ENCODE data around the gene STYK1. TPM values are rescaled to one million over a fixed set of nuclear protein-coding genes. Genes with fewer than 3 reads are reported as not detected.
A peak's percentile ranks its signal among the peaks of the same experiment; 100 is the strongest.

Gene STYK1
- total RNA-seq (1 to 10 TPM in 1 of 2 donors, under 1 TPM in 1; 0.36 to 1.2 TPM), polyA plus RNA-seq (under 1 TPM; 0.18 to 0.38 TPM)
- long read RNA-seq, donor 1, partial matches to known transcripts: 0 of 1 reads
- long read RNA-seq, donor 1, other reads (novel, unspliced or antisense): 1 of 1 reads
- long read RNA-seq, donor 2, partial matches to known transcripts: 0 of 2 reads
- long read RNA-seq, donor 2, other reads (novel, unspliced or antisense): 2 of 2 reads

DNA sequence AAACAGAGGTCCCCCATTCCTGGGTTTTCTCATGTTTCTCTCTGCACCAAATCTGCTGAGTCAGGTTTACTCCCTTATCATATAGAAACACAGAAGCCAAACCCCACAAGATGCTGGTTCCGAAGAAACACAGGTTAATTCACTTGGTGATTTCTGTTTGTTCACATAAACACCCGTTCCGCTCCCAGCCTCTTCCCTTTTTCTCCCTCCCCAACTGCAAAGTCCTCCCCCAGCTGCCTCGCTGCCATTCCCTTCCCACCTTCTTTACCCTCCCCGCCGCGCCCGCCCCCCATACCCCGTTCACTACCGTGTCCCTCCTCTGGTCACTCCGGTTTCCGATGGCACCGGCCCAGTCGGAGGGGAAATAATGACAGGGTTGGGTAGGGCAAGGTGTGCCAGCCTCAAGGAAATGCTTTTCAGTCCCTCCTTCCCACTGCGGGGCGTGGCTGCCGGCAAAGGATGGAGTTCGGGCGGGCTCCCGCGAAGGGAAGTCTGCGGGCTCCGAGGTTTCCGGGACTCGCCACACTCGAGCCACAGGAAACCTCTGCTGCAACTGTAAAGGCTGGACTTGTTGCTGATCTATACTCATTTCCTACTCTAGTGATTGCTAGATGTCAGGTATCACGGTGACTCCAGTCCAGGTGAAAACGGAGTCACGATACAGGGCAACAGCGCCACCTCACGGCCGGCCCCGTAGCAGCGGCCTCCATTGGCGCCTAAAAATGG lies at the start of gene STYK1:
Gene STYK1 (minus strand): TSS at position 394 of the 726 bp plus-strand sequence. CDS start 39,434 bp downstream, outside the sequence.
- peak; percentile 58 to 79 for DNase-seq
- no peak within 1 kb of the TSS for H3K27ac ChIP-seq (ENCODE audit: low read depth in 1 of 2, low read length in 2 of 2)
- no peaks in the 10 kb centered on the region for H3K4me1 ChIP-seq (ENCODE audit: control insufficient read depth in 1 of 2, insufficient read depth in 2 of 2, low read length in 2 of 2)
- H3K27me3 ChIP-seq (ENCODE audit: control insufficient read depth in 1 of 2, insufficient read depth in 2 of 2, low read length in 1 of 2): peaks cover 0 to 1% of the 10 kb centered on the region in 2 donors
- H3K9me3 ChIP-seq (ENCODE audit: control insufficient read depth, low read length): peaks cover 1% of the 10 kb centered on the region
- 1% methylated on average over 35 of the region's 35 CpGs for WGBS, 2 donors
- no peaks in the 10 kb centered on the region for H3K36me3 ChIP-seq (ENCODE audit: control insufficient read depth in 1 of 2, insufficient read depth in 2 of 2, low read length in 1 of 2)
- H3K4me3 ChIP-seq (ENCODE audit: low read length in 2 of 2): peak within 1 kb of the TSS in 1 of 2 donors; percentile 5
- intact Hi-C loops (cut with DNase I): no loop called here
- ATAC-seq (ENCODE audit: low FRiP score): peak; percentile 66

- Histone ChIP-seq H3K27me3 (ENCODE audit: control insufficient read depth in 1 of 2, insufficient read depth in 2 of 2, low read length in 1 of 2) (peaks cover 0 to 1% of the 10 kb centered on the region in 2 donors), H3K4me3 (ENCODE audit: low read length in 2 of 2) (peak within 1 kb of the TSS; percentile 96 to 100), H3K36me3 (ENCODE audit: control insufficient read depth in 1 of 2, insufficient read depth in 2 of 2, low read length in 1 of 2) (no peaks in the 10 kb centered on the region), H3K9me3 (ENCODE audit: control insufficient read depth, low read length) (no peaks in the 10 kb centered on the region), H3K27ac (ENCODE audit: low read depth in 1 of 2, low read length in 2 of 2) (peak within 1 kb of the TSS; percentile 98 to 99), H3K4me1 (ENCODE audit: control insufficient read depth in 1 of 2, insufficient read depth in 2 of 2, low read length in 2 of 2) (peaks cover 0 to 6% of the 10 kb centered on the region in 2 donors)
- peak; percentile 87 for ATAC-seq (ENCODE audit: low FRiP score)
- 0% methylated on average over 62 to 95 of the region's 95 CpGs for WGBS, 2 donors
- intact Hi-C loops (cut with DNase I): loop anchor here (2.0 to 10.0 kb wide), 3 partner anchors 28 to 510 kb away; partner anchors contain the start of genes MAGOHB (in 2 of the 2) and GABARAPL1 (in 1 of the 2)
- DNase-seq: peak; percentile 93 to 96
These were observed 49.3 kb upstream of the STYK1 start, which contains the start of gene YBX3 for GRCh38 chr12:10722905-10723746. TSS of gene YBX3 (minus strand) at chr12:10723323. CDS start at chr12:10723111, 212 bp downstream.

DNA sequence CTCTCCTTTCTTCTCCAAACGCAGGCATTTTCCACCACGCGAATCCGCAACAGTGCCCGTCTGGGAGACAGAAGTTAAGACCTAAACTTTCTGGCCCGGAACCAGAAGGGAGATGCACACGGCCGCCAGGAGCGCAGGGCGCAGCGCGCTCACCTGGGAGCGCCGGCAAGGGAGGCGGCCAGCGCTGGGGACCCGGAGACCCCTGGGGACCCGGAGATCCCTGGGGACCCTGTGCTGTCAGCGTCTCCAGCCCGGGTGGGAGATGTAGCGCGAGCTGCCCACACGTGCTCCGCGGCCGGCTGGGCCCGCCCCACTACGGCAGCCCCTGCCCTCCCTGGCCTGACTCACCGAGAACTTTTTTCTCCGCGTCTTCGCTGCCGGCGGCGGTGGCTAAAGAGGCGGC lies 48.7 kb upstream of the STYK1 start:
- H3K27ac ChIP-seq (ENCODE audit: low read depth in 1 of 2, low read length in 2 of 2): peak overlapping the region; percentile 98 to 99
- H3K36me3 ChIP-seq (ENCODE audit: control insufficient read depth in 1 of 2, insufficient read depth in 2 of 2, low read length in 1 of 2): no peaks in the 10 kb centered on the region
- peaks cover under 1 to 6% of the 10 kb centered on the region in 2 donors for H3K4me1 ChIP-seq (ENCODE audit: control insufficient read depth in 1 of 2, insufficient read depth in 2 of 2, low read length in 2 of 2)
- intact Hi-C loops (cut with DNase I): loop anchor here (2.0 to 10.0 kb wide), 3 partner anchors 28 to 510 kb away; partner anchors contain the start of genes MAGOHB (in 2 of the 2) and GABARAPL1 (in 1 of the 2)
- WGBS, 2 donors: 0% methylated on average over 17 to 36 of the region's 36 CpGs
- peak; percentile 76 to 89 for DNase-seq
- no peaks in the 10 kb centered on the region for H3K9me3 ChIP-seq (ENCODE audit: control insufficient read depth, low read length)
- peaks cover 0 to 1% of the 10 kb centered on the region in 2 donors for H3K27me3 ChIP-seq (ENCODE audit: control insufficient read depth in 1 of 2, insufficient read depth in 2 of 2, low read length in 1 of 2)
- peak; percentile 77 for ATAC-seq (ENCODE audit: low FRiP score)
- peak overlapping the region; percentile 96 to 100 for H3K4me3 ChIP-seq (ENCODE audit: low read length in 2 of 2)

DNA sequence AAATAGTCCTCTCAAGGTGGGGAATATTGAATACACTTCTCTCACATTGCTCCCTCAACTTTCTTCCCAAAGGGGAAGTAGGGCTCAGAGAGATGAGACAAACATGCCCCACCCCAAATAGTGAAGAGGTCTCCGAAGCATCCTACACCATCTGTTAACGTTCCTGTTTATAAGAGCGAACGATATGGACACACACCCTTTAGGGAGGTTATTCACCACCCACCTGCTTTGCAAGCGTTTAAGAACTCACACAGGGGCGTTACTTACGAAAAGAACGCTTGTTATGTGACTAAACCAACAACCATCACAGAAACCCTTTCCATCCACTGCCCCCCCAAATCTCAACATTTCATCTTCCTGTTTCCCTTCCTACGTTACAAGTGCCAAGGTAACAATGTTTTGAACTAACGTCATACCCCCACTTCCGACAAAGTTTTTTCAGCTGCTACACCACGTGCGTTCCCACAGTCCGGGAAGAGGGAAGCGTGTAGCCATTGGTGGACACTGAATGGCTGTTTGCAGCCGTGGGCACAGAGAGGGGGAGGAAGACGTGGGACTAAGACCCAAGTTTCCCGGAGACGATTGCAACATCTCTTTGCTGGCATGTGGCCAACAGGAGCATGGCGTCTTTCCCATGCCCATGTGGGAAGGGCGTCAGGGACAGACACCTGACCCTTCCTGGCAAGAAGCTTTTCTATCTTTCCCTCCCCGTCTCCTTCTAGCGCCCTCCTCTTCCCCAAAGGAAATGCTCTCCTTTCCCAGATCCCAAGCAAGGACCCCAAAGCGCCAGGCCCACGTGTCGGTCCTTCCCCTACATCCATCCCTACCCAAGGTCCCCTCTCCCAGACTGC lies 48.0 kb upstream of the STYK1 start:
- Histone ChIP-seq H3K4me1 (ENCODE audit: control insufficient read depth in 1 of 2, insufficient read depth in 2 of 2, low read length in 2 of 2) (peaks cover 2 to 6% of the 10 kb centered on the region in 2 donors), H3K27me3 (ENCODE audit: control insufficient read depth in 1 of 2, insufficient read depth in 2 of 2, low read length in 1 of 2) (peaks cover 0 to 1% of the 10 kb centered on the region in 2 donors), H3K4me3 (ENCODE audit: low read length in 2 of 2) (peak overlapping the region; percentile 96 to 100), H3K36me3 (ENCODE audit: control insufficient read depth in 1 of 2, insufficient read depth in 2 of 2, low read length in 1 of 2) (no peaks in the 10 kb centered on the region), H3K9me3 (ENCODE audit: control insufficient read depth, low read length) (no peaks in the 10 kb centered on the region), H3K27ac (ENCODE audit: low read depth in 1 of 2, low read length in 2 of 2) (peak overlapping the region; percentile 98 to 99)
- intact Hi-C loops (cut with DNase I): loop anchor here (2.0 to 10.0 kb wide), 3 partner anchors 29 to 509 kb away; partner anchors contain the start of genes MAGOHB (in 2 of the 2) and GABARAPL1 (in 1 of the 2)
- ATAC-seq (ENCODE audit: low FRiP score) (peak; percentile 94), DNase-seq (peak; percentile 96)
- whole genome bisulfite sequencing, 2 donors: 0% methylated on average over 23 to 26 of the region's 26 CpGs

- intact Hi-C loops (cut with DNase I): loop anchor here (10.0 kb wide), 1 partner anchor 106 kb away; the partner anchor contains the start of gene MAGOHB (in 2 of the 2)
- WGBS, 2 donors: 16 to 21% methylated on average over 3 of the region's 3 CpGs
- Histone ChIP-seq H3K27me3 (ENCODE audit: control insufficient read depth in 1 of 2, insufficient read depth in 2 of 2, low read length in 1 of 2) (peaks cover 0 to 1% of the 10 kb centered on the region in 2 donors), H3K27ac (ENCODE audit: low read depth in 1 of 2, low read length in 2 of 2) (peak overlapping the region; percentile 94 to 95), H3K9me3 (ENCODE audit: control insufficient read depth, low read length) (no peaks in the 10 kb centered on the region), H3K4me3 (ENCODE audit: low read length in 2 of 2) (peak overlapping the region; percentile 83 to 96), H3K36me3 (ENCODE audit: control insufficient read depth in 1 of 2, insufficient read depth in 2 of 2, low read length in 1 of 2) (no peaks in the 10 kb centered on the region), H3K4me1 (ENCODE audit: control insufficient read depth in 1 of 2, insufficient read depth in 2 of 2, low read length in 2 of 2) (peaks cover 2 to 6% of the 10 kb centered on the region in 2 donors)
- no peak for DNase-seq
- no peak for ATAC-seq (ENCODE audit: low FRiP score)
These were observed 47.3 kb upstream of the STYK1 start for GRCh38 chr12:10720974-10721650.

GRCh38 chr12:10719482-10719881 lies 45.6 kb upstream of the STYK1 start:
- Histone ChIP-seq H3K36me3 (ENCODE audit: control insufficient read depth in 1 of 2, insufficient read depth in 2 of 2, low read length in 1 of 2) (no peaks in the 10 kb centered on the region), H3K27me3 (ENCODE audit: control insufficient read depth in 1 of 2, insufficient read depth in 2 of 2, low read length in 1 of 2) (peaks cover 0 to 1% of the 10 kb centered on the region in 2 donors), H3K9me3 (ENCODE audit: control insufficient read depth, low read length) (no peaks in the 10 kb centered on the region), H3K4me1 (ENCODE audit: control insufficient read depth in 1 of 2, insufficient read depth in 2 of 2, low read length in 2 of 2) (peaks cover 2 to 6% of the 10 kb centered on the region in 2 donors), H3K27ac (ENCODE audit: low read depth in 1 of 2, low read length in 2 of 2) (no peak overlapping the region), H3K4me3 (ENCODE audit: low read length in 2 of 2) (no peak overlapping the region)
- ATAC-seq (ENCODE audit: low FRiP score) (no peak), DNase-seq (no peak)
- WGBS, 2 donors: 59 to 63% methylated on average over 4 of the region's 4 CpGs
- intact Hi-C loops (cut with DNase I): loop anchor here in 1 of 2 donors (10.0 kb wide), 1 partner anchor 505 kb away; the partner anchor contains the start of gene GABARAPL1

GRCh38 chr12:10718279-10718821 lies 44.5 kb upstream of the STYK1 start:
- Histone ChIP-seq H3K4me1 (ENCODE audit: control insufficient read depth in 1 of 2, insufficient read depth in 2 of 2, low read length in 2 of 2) (peaks cover 2 to 6% of the 10 kb centered on the region in 2 donors), H3K27ac (ENCODE audit: low read depth in 1 of 2, low read length in 2 of 2) (peak overlapping the region; percentile 23 to 36), H3K27me3 (ENCODE audit: control insufficient read depth in 1 of 2, insufficient read depth in 2 of 2, low read length in 1 of 2) (peaks cover 0 to 1% of the 10 kb centered on the region in 2 donors), H3K36me3 (ENCODE audit: control insufficient read depth in 1 of 2, insufficient read depth in 2 of 2, low read length in 1 of 2) (peaks cover 0 to under 1% of the 10 kb centered on the region in 2 donors), H3K4me3 (ENCODE audit: low read length in 2 of 2) (no peak overlapping the region), H3K9me3 (ENCODE audit: control insufficient read depth, low read length) (no peaks in the 10 kb centered on the region)
- 47% methylated on average over 4 of the region's 4 CpGs for WGBS, 2 donors
- no peak for DNase-seq
- intact Hi-C loops (cut with DNase I): loop anchor here in 1 of 2 donors (10.0 kb wide), 1 partner anchor 504 kb away; the partner anchor contains the start of gene GABARAPL1
- no peak for ATAC-seq (ENCODE audit: low FRiP score)
